ENCODE results near the gene CCDC88B. TPM values are rescaled to one million over a fixed set of nuclear protein-coding genes. Genes with fewer than 3 reads are reported as not detected.

Gene CCDC88B
- total RNA-seq, 1 experiment from 2014 or later = 11.2 TPM

- no peak overlapping the region for H3K4ac ChIP-seq (ENCODE audit: low read depth, low read length)
- H3K56ac ChIP-seq (ENCODE audit: insufficient read length, low read depth, low read length) = no peak overlapping the region
- H3K23ac ChIP-seq (ENCODE audit: insufficient read length, low read depth, low read length) = no peak overlapping the region
- H3K27me3 Mint-ChIP-seq (ENCODE audit: low read depth) = peaks cover 82% of the 10 kb centered on the region
- peaks cover 3 to 17% of the 10 kb centered on the region in 2 experiments; a peak in 3 of 4 replicates for H3K4me1 Mint-ChIP-seq
- no peaks in the 10 kb centered on the region; a peak in 2 of 5 replicates for H3K9me3 Mint-ChIP-seq
- peak overlapping the region; percentile 58 for H3K4me2 ChIP-seq (ENCODE audit: insufficient read depth, insufficient read length, low read length)
- no peak overlapping the region for H3K27ac Mint-ChIP-seq
- H2BK15ac ChIP-seq (ENCODE audit: low read depth, low read length) = no peak overlapping the region
- H2BK120ac ChIP-seq (ENCODE audit: low read depth, low read length, poor library complexity, severe bottlenecking) = no peak overlapping the region
- no peak overlapping the region for H3K9ac ChIP-seq (ENCODE audit: extremely low read depth, insufficient read length, low read length)
- no peak overlapping the region for H2BK20ac ChIP-seq (ENCODE audit: low read depth, low read length, poor library complexity, severe bottlenecking)
- H3K36me3 Mint-ChIP-seq (ENCODE audit: insufficient read depth in 1 of 3, low read depth in 3 of 3) = peaks cover 0 to 2% (median 0%) of the 10 kb centered on the region in 3 experiments; a peak in 3 of 7 replicates
- H4K8ac ChIP-seq (replicated peaks; ENCODE audit: insufficient read length, low read depth, low read length) = no peak overlapping the region
- H3K79me1 ChIP-seq (ENCODE audit: insufficient read depth, low read depth, low read length, poor library complexity, severe bottlenecking) = no peaks in the 10 kb centered on the region
- TF ChIP-seq CTCF (conservative IDR thresholded peaks at IDR 0.05) = no peak
- no peak overlapping the region for H3K14ac ChIP-seq (ENCODE audit: insufficient read depth, low read length)
- peaks cover 3% of the 10 kb centered on the region for H3K23me2 ChIP-seq (ENCODE audit: insufficient read length, low read depth, low read length, poor library complexity, severe bottlenecking)
- H3K79me2 ChIP-seq (ENCODE audit: insufficient read depth, low read length) = no peaks in the 10 kb centered on the region
- no peak overlapping the region for H4K5ac ChIP-seq (ENCODE audit: insufficient read length, low read depth, low read length)
- no peak overlapping the region for H2BK5ac ChIP-seq (ENCODE audit: insufficient read length, low read length)
- no peak overlapping the region for H4K91ac ChIP-seq (ENCODE audit: insufficient read length, low read depth, low read length)
- H2BK12ac ChIP-seq (ENCODE audit: insufficient read length, low read depth, low read length) = no peak overlapping the region
- H4K20me1 ChIP-seq (ENCODE audit: control insufficient read depth, insufficient read depth, insufficient read length) = no peaks in the 10 kb centered on the region
- H3K9me3 ChIP-seq (ENCODE audit: control insufficient read depth, low read depth, low read length) = no peaks in the 10 kb centered on the region
- WGBS (ENCODE audit: extremely low coverage, insufficient read length, low lambda C conversion rate) = no CpG with 5 or more reads among the region's 42 CpGs
- H2AFZ ChIP-seq (ENCODE audit: low read length) = no peak overlapping the region
- no peak overlapping the region for H3T11ph ChIP-seq (ENCODE audit: low read length)
- H3K4me1 ChIP-seq (ENCODE audit: insufficient read depth, low read length) = no peaks in the 10 kb centered on the region
- DNase-seq = no peak
- peak overlapping the region; percentile 47 to 77; a peak in 4 of 5 replicates for H3K4me3 Mint-ChIP-seq
- H3K18ac ChIP-seq (ENCODE audit: insufficient read length, low read depth, low read length) = no peak overlapping the region
- H2AK5ac ChIP-seq (ENCODE audit: insufficient read length, low read length) = no peak overlapping the region
- peaks cover 71% of the 10 kb centered on the region for H3K27me3 ChIP-seq (ENCODE audit: insufficient read depth, low read length)
- H3K27ac ChIP-seq (ENCODE audit: insufficient read length, low read depth, low read length) = no peak overlapping the region
Measured at GRCh38 chr11:64292460-64293254, 47.3 kb upstream of the CCDC88B start.

Measured in H9 (cell line).